EH (cell line): ENCODE results near the gene ADAT1.

Source experiments
- DNase-seq: peaks from one replicate; pipeline ENCODE4 v3.0.0-alpha.2; 2015; ENCODE audit warnings: low read depth

The ADAT1 gene

GRCh38 chr16:75575958-75576357 lies 47.1 kb downstream of the ADAT1 start:
- DNase-seq = no peak

- no peak for DNase-seq
These were observed 49.1 kb downstream of the ADAT1 start for GRCh38 chr16:75573955-75574354.

GRCh38 chr16:75572864-75573542 lies 50.1 kb downstream of the ADAT1 start:
- DNase-seq = no peak

- no peak for DNase-seq
These were observed 52.5 kb downstream of the ADAT1 start for GRCh38 chr16:75570396-75571065.

- DNase-seq = no peak
These were observed 55.2 kb downstream of the ADAT1 start for GRCh38 chr16:75567911-75568310.

GRCh38 chr16:75566758-75567255 lies 56.3 kb downstream of the ADAT1 start:
- DNase-seq = peak; percentile 26

- DNase-seq = peak; percentile 78
These were observed 56.9 kb downstream of the ADAT1 start, which contains the start of gene GABARAPL2 for GRCh38 chr16:75566040-75566757. GABARAPL2 (plus strand) TSS chr16:75566379; CDS start chr16:75566487, 108 bp downstream.

GRCh38 chr16:75565640-75566039 lies 57.4 kb downstream of the ADAT1 start:
- DNase-seq = no peak

- peak; percentile 61 for DNase-seq
These were observed 63.3 kb downstream of the ADAT1 start for GRCh38 chr16:75559564-75560372.

- DNase-seq = no peak
These were observed 64.2 kb downstream of the ADAT1 start for GRCh38 chr16:75558846-75559401.

GRCh38 chr16:75556431-75556950 lies 66.6 kb downstream of the ADAT1 start:
- no peak for DNase-seq

- DNase-seq = peak; percentile 95
These were observed 67.2 kb downstream of the ADAT1 start, which contains the start of gene TMEM231 for GRCh38 chr16:75555707-75556430. TMEM231 (minus strand) TSS chr16:75556252; CDS start chr16:75556209, 43 bp downstream.

- peak; percentile 94 for DNase-seq
These were observed 67.8 kb downstream of the ADAT1 start for GRCh38 chr16:75555213-75555706.

- no peak for DNase-seq
These were observed 70.1 kb downstream of the ADAT1 start for GRCh38 chr16:75552951-75553350.

GRCh38 chr16:75550211-75550662 lies 72.8 kb downstream of the ADAT1 start:
- peak; percentile 37 for DNase-seq
